Measurements from ENCODE around the gene KCNIP4. TPM values are rescaled to one million over a fixed set of nuclear protein-coding genes. Genes with fewer than 3 reads are reported as not detected.

Gene KCNIP4
- total and polyA plus RNA-seq, 2 experiments from 2014 or later = 0.69 to 1.00 TPM

GRCh38 chr4:21677173-21677572 is 271.4 kb downstream of the KCNIP4 start:
- no peak for DNase-seq (ENCODE audit: low spot score)
- Histone ChIP-seq H3K36me3 (replicated peaks; ENCODE audit: insufficient read depth, low read depth) (no peaks in the 10 kb centered on the region), H3K79me2 (no peaks in the 10 kb centered on the region), H3K9me2 (replicated peaks; ENCODE audit: insufficient read depth) (no peaks in the 10 kb centered on the region), H3K27me3 (no peaks in the 10 kb centered on the region), H3K4me3 (no peak overlapping the region), H3K9me3 (ENCODE audit: low read depth) (no peaks in the 10 kb centered on the region), H3K27ac (no peak overlapping the region), H4K20me1 (ENCODE audit: insufficient read depth, poor library complexity, severe bottlenecking) (no peaks in the 10 kb centered on the region), H3K4me2 (no peak overlapping the region), H2AFZ (no peak overlapping the region), H3K4me1 (ENCODE audit: insufficient read depth) (no peaks in the 10 kb centered on the region)
- TF ChIP-seq CTCF (IDR thresholded peaks at IDR 0.05; ENCODE audit: poor library complexity) (no peak), EZH2phosphoT487 (IDR thresholded peaks at IDR 0.05; ENCODE audit: low read depth, severe bottlenecking, unreplicated experiment) (no peak), EZH2 (IDR thresholded peaks at IDR 0.05; ENCODE audit: borderline replicate concordance) (no peak)

DNA sequence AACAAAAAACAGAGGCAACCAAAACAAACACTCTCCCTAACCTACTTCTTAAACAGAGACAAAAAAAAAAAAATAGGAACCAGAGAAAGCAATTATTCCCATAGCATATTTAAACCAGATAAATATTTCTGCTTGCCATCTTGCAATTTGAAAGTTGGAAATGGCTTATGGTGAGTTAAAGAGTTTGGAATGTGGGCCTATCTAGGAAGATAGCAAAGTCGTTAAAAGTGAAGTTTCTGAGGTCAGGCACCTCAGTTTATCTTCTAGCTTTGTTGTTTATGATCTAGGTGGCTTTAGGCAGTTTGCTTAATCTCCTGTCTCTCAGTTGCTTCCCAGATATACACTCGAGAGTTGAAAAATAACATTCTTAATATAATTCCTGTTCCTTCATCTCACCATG is 284.2 kb downstream of the KCNIP4 start:
- WGBS (ENCODE audit: low lambda C conversion rate, missing lambda C conversion rate) = 8% methylated on average over 2 of the region's 2 CpGs
- Histone ChIP-seq H2AFZ (no peak overlapping the region), H3K4me2 (no peak overlapping the region)

GRCh38 chr4:21656832-21657231 is 291.7 kb downstream of the KCNIP4 start:
- no peaks in the 10 kb centered on the region for H3K9me3 ChIP-seq (ENCODE audit: low read depth)
- H3K9me2 ChIP-seq (replicated peaks; ENCODE audit: insufficient read depth) = no peaks in the 10 kb centered on the region
- H3K4me2 ChIP-seq = no peak overlapping the region
- H3K27ac ChIP-seq = no peak overlapping the region
- no peaks in the 10 kb centered on the region for H4K20me1 ChIP-seq (ENCODE audit: insufficient read depth, poor library complexity, severe bottlenecking)
- WGBS (ENCODE audit: low lambda C conversion rate, missing lambda C conversion rate) = 55% methylated on average over 2 of the region's 2 CpGs
- no peaks in the 10 kb centered on the region for H3K27me3 ChIP-seq
- H3K79me2 ChIP-seq = no peaks in the 10 kb centered on the region
- H2AFZ ChIP-seq = no peak overlapping the region
- DNase-seq (ENCODE audit: low spot score) = peak; percentile 12
- no peak overlapping the region for H3K4me3 ChIP-seq
- no peak for TF ChIP-seq EZH2 (IDR thresholded peaks at IDR 0.05; ENCODE audit: borderline replicate concordance)
- TF ChIP-seq CTCF (IDR thresholded peaks at IDR 0.05; ENCODE audit: poor library complexity) = no peak
- no peak for TF ChIP-seq EZH2phosphoT487 (IDR thresholded peaks at IDR 0.05; ENCODE audit: low read depth, severe bottlenecking, unreplicated experiment)
- H3K4me1 ChIP-seq (ENCODE audit: insufficient read depth) = peaks cover 6% of the 10 kb centered on the region
- H3K36me3 ChIP-seq (replicated peaks; ENCODE audit: insufficient read depth, low read depth) = no peaks in the 10 kb centered on the region

More for the DNA sequence above, 284.2 kb downstream of the KCNIP4 start:
- Histone ChIP-seq H3K27ac (no peak overlapping the region), H3K36me3 (replicated peaks; ENCODE audit: insufficient read depth, low read depth) (no peaks in the 10 kb centered on the region), H3K9me3 (ENCODE audit: low read depth) (no peaks in the 10 kb centered on the region), H4K20me1 (ENCODE audit: insufficient read depth, poor library complexity, severe bottlenecking) (no peaks in the 10 kb centered on the region), H3K4me3 (no peak overlapping the region), H3K27me3 (no peaks in the 10 kb centered on the region), H3K9me2 (replicated peaks; ENCODE audit: insufficient read depth) (no peaks in the 10 kb centered on the region), H3K4me1 (ENCODE audit: insufficient read depth) (no peaks in the 10 kb centered on the region), H3K79me2 (no peaks in the 10 kb centered on the region)
- TF ChIP-seq CTCF (IDR thresholded peaks at IDR 0.05; ENCODE audit: poor library complexity) (no peak), EZH2 (IDR thresholded peaks at IDR 0.05; ENCODE audit: borderline replicate concordance) (no peak), EZH2phosphoT487 (IDR thresholded peaks at IDR 0.05; ENCODE audit: low read depth, severe bottlenecking, unreplicated experiment) (no peak)
- DNase-seq (ENCODE audit: low spot score) = no peak

DNA sequence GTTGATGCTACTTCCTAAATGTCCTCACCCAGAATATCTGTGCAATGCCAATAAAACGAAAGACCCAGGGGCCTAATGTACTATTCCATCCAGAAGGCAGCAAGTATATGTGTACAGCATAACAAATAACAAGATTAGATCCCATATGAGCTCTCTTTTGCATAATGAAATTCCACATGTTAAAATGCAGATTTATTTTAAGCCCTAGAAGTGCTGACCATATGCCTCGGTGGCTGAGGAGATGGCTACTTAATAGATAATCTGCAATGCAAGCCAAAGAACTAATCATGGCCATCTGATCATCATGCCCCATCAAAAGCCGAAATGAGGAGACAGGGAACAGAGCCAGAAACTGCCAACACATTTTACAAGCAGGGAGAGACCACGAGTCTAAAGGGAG is 293.5 kb downstream of the KCNIP4 start:
- H3K4me1 ChIP-seq (ENCODE audit: insufficient read depth) = peaks cover 6% of the 10 kb centered on the region
- H3K27ac ChIP-seq = no peak overlapping the region
- no peaks in the 10 kb centered on the region for H3K27me3 ChIP-seq
- no peaks in the 10 kb centered on the region for H4K20me1 ChIP-seq (ENCODE audit: insufficient read depth, poor library complexity, severe bottlenecking)
- WGBS (ENCODE audit: low lambda C conversion rate, missing lambda C conversion rate) = 43% methylated on average over 4 of the region's 4 CpGs
- no peaks in the 10 kb centered on the region for H3K9me2 ChIP-seq (replicated peaks; ENCODE audit: insufficient read depth)
- H3K36me3 ChIP-seq (replicated peaks; ENCODE audit: insufficient read depth, low read depth) = no peaks in the 10 kb centered on the region
- TF ChIP-seq CTCF (IDR thresholded peaks at IDR 0.05; ENCODE audit: poor library complexity) (no peak), EZH2 (IDR thresholded peaks at IDR 0.05; ENCODE audit: borderline replicate concordance) (no peak), EZH2phosphoT487 (IDR thresholded peaks at IDR 0.05; ENCODE audit: low read depth, severe bottlenecking, unreplicated experiment) (no peak)
- no peaks in the 10 kb centered on the region for H3K79me2 ChIP-seq
- DNase-seq (ENCODE audit: low spot score) = no peak
- H3K4me2 ChIP-seq = no peak overlapping the region
- H2AFZ ChIP-seq = no peak overlapping the region
- H3K4me3 ChIP-seq = no peak overlapping the region
- no peaks in the 10 kb centered on the region for H3K9me3 ChIP-seq (ENCODE audit: low read depth)

All from hepatocyte (in vitro differentiated cells).